Occipital lobe (tissue), 2 donors: Measurements from ENCODE around the gene YPEL1. TPM values are rescaled to one million over a fixed set of nuclear protein-coding genes. Genes with fewer than 3 reads are reported as not detected.
"Not testable (repeated sequence)": the region's sequence is repeated elsewhere in the genome, so short reads cannot be mapped to it uniquely, and the experiment has no call there.

Experiments used
- DNase-seq: peaks from one replicate; lab custom pipeline; 2025; lab: John Stamatoyannopoulos, UW
- total RNA-seq: library from RNA; depleted of rRNA; stranded (reverse); fragments of >200 nt; gene quantifications from one replicate; pipeline ENCODE4 v1.2.3, GENCODE V29; 2014

The YPEL1 gene
- total RNA-seq, 1 donor from 2014 or later, result 99.2 TPM

- not testable (repeated sequence) for DNase-seq
Measured at GRCh38 chr22:21721195-21721852, 14.3 kb downstream of the YPEL1 start.

GRCh38 chr22:21720191-21720859 lies 15.3 kb downstream of the YPEL1 start:
- not testable (repeated sequence) for DNase-seq

GRCh38 chr22:21719024-21719423 lies 16.6 kb downstream of the YPEL1 start:
- DNase-seq, result no peak

GRCh38 chr22:21718499-21718898 lies 17.1 kb downstream of the YPEL1 start:
- no peak for DNase-seq

GRCh38 chr22:21716395-21717122 lies 19.0 kb downstream of the YPEL1 start:
- DNase-seq, result not testable (repeated sequence)

- no peak for DNase-seq
Measured at GRCh38 chr22:21714786-21715185, 20.8 kb downstream of the YPEL1 start.

GRCh38 chr22:21714059-21714770 lies 21.4 kb downstream of the YPEL1 start:
- DNase-seq, result no peak

GRCh38 chr22:21713428-21714058 lies 22.1 kb downstream of the YPEL1 start:
- DNase-seq, result no peak

- DNase-seq, result peak; percentile 68
Measured at GRCh38 chr22:21712751-21713427, 22.7 kb downstream of the YPEL1 start.

GRCh38 chr22:21711851-21712250 lies 23.7 kb downstream of the YPEL1 start:
- DNase-seq, result no peak

GRCh38 chr22:21710156-21710555 lies 25.4 kb downstream of the YPEL1 start:
- no peak for DNase-seq

- no peak for DNase-seq
Measured at GRCh38 chr22:21709688-21710087, 25.9 kb downstream of the YPEL1 start.

- no peak for DNase-seq
Measured at GRCh38 chr22:21708960-21709359, 26.6 kb downstream of the YPEL1 start.

- DNase-seq, result no peak
Measured at GRCh38 chr22:21707677-21708076, 27.9 kb downstream of the YPEL1 start.

- no peak for DNase-seq
Measured at GRCh38 chr22:21703684-21704316, 31.8 kb downstream of the YPEL1 start.

- no peak for DNase-seq
Measured at GRCh38 chr22:21702700-21703683, 32.6 kb downstream of the YPEL1 start.

- no peak for DNase-seq
Measured at GRCh38 chr22:21702094-21702493, 33.5 kb downstream of the YPEL1 start.

GRCh38 chr22:21701384-21701971 lies 34.1 kb downstream of the YPEL1 start:
- no peak for DNase-seq

- DNase-seq, result no peak
Measured at GRCh38 chr22:21700822-21701221, 34.8 kb downstream of the YPEL1 start.
